ELR (cell line): Measurements from ENCODE around the gene SERPINB2.

Source experiments
- DNase-seq: peaks from one replicate; pipeline ENCODE4 v3.0.0-alpha.2; 2015; ENCODE audit warnings: low read depth

The SERPINB2 gene

DNA sequence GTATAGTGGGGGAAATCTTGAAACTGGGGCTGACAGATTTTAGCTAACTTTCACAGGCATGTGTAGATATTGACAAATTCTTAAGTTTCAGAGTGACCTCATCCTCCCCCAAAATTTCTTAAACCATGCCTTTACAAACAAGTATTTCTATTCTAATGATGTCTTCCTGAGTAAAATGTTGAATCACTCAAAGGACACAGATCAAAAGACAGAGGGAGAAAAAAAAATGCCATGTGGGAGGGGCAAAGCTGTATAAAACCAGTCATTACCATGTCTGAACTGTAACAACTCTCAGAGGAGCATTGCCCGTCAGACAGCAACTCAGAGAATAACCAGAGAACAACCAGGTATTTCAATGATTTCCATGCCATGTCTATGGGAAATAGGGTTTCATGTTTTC is at the start of gene SERPINB2:
SERPINB2 (plus strand) TSS at position 282 of the 400 bp plus-strand sequence. CDS start 3,740 bp downstream, outside the sequence.
- peak; percentile 85 for DNase-seq

GRCh38 chr18:63843008-63843407 is 44.5 kb upstream of the SERPINB2 start:
- DNase-seq, result no peak

GRCh38 chr18:63844254-63844653 is 43.3 kb upstream of the SERPINB2 start:
- DNase-seq, result peak; percentile 74

DNA sequence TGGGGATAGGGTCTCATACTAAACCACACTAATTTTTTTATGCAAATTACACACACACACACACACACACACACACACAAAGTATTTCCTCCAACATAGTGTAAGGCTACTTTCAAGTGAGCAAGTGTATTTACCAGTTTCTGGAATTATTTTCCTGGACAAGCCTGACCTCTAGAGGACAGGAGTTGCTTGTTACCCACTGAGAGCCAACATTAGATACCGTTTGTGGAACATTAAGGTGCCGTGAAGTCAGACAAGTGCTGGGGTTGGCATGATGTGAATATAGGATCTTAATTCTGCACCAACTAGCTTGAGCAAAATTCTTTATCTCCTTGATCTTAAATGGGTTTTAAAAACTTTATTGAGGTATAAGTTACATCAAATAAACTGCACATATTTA is 39.3 kb upstream of the SERPINB2 start:
- peak; percentile 82 for DNase-seq

DNA sequence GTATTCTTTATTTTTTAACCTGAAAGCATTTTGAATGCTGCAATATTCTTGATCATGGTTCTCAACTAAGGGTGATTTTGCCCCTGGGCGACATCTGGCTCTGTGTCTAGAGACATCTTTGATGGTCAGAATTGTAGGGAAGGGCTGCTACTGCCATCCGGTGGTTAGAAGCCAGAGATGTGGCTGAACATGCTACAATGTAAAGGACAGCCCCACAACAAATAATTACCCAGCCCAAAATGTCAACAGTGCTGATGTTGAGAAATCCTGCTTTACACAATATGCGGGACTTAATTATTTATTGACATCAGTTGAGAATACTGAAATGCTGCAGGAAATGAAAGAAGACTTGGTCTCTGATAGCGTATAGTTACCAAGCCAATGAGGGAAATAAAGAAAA is 37.5 kb upstream of the SERPINB2 start:
- peak; percentile 77 for DNase-seq

GRCh38 chr18:63850636-63851035 is 36.9 kb upstream of the SERPINB2 start:
- DNase-seq, result no peak

- DNase-seq, result no peak
Measured at GRCh38 chr18:63858456-63858855, 29.0 kb upstream of the SERPINB2 start.

DNA sequence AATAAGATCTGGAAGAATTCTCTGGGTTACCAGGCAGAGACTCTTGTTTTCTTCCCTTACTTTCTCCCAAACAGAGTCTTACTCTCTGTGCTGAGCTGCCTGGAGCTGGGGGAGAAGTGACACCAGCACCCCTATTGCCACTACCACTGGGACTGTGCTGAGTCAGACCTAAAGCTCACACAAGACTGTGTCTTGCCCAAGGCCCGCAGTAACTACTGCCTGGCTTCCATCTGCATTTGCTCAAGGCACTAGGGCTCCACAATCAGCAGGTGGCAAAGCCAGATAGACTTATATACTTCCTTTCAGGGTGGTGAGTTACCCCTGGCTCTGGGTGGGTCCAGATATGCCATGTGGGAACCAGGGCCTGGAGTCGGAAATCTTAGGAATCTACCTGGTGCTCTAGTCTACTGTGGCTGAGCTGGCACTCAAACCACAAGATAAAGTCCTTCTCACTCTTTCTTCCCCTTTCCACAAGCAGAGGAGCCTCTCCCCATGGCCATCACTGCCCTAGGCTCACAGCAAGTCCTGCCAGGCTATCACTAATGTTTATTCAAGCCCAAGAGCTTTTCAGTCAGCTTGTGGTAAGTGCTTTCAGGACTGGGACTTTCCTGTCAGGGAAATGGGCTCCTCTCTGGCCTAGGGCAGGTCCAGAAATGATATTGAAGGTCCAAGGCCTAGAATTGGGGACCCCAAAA is 27.6 kb upstream of the SERPINB2 start:
- no peak for DNase-seq

- DNase-seq, result no peak
Measured at GRCh38 chr18:63860531-63860930, 27.0 kb upstream of the SERPINB2 start.

- DNase-seq, result no peak
Measured at GRCh38 chr18:63867368-63868125, 20.0 kb upstream of the SERPINB2 start.

DNA sequence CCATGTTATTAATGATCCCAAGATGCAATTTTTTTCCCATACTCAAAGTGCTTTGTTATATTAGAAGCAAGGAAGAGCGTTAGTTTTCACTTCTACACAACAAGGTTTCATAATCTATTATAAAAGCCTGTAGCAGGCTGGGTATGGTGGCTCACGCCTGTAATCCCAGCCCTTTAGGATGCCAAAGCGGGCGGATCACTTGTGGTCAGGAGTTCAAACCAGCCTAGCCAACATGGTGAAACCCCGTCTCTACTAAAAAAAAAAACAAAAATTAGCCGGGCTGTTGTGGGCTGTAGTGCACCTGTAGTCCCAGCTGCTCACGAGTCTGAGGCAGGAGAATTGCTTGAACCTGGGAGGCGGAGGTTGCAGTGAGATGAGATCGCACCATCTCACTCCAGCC is 19.0 kb upstream of the SERPINB2 start:
- DNase-seq, result no peak

DNA sequence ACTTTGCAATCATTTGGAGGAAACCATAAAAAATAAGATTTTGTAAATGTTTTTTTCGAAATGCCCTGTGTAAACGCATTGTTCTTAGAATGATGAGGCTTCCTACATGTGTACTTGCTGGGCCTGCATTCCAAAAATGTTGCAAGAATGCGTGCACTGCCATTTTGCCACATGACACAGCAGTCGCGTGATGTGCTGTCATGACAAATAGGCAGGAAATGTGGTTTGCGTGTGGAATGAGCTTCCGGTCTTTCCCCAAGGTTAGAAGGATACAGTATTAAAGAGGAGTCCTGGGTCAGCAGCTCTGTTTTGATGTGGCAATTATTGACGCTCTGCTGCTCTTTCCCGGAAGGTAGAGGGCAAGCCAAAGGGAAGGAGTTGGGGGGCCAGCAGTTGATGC is 18.1 kb upstream of the SERPINB2 start:
- peak; percentile 98 for DNase-seq

- DNase-seq, result peak; percentile 92
Measured at GRCh38 chr18:63869851-63870250, 17.7 kb upstream of the SERPINB2 start.

DNA sequence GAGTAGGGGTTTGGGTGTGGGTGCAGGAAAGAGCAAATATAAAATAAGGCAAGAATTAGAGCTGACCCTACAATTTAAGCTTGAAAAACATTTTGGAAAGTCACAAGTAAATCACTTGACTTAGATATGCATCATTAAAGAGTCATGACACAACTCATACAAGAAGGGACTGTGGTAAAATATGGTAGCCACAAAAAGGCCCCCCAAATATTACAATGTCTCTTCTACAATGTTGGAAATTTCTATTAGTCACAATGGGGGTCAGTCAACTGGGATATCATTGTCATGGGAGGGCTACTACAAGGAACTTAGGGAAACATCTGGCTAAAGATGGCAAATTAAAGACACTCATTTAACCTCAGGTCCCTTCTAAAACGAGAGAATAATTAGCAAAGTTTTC is 15.7 kb upstream of the SERPINB2 start:
- no peak for DNase-seq

DNA sequence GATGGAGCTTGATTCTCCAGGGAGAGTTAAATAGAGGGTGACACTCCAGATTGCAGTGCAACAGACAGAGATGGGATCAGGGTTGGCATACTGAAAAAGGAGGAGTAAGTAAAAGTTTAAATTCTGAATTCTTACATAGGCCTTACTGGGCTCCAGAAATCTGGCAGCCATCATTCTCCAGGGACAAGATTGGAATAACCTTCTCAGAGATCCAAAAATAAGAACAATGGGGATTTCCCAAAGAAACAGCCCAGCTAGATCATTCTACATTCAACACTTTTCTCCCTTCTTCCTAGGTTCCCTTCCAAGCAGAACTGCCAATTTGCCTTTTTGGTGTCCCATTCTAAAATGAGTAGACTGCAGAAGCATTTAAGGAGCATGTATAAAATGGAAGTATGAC is 14.9 kb upstream of the SERPINB2 start:
- no peak for DNase-seq

GRCh38 chr18:63878343-63878742 is 9.2 kb upstream of the SERPINB2 start:
- no peak for DNase-seq

DNA sequence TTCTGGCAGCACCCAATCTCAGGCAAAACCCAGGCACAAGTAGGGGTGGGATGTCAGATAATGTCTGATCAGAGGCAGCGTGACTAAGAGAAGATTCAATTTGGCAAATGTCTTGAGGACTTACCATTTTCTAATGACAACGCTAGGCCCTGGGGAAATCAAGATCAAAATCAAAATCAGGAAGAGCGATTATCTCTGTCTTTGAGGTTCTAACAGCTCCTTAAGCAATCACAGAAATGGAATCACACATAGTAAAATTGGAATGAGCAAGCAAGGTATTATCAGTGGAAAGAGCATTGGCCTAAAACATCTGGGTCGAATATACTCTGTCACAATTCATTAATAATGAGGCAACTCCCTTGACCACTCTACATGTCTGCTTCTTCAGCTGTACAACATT is 8.6 kb upstream of the SERPINB2 start:
- no peak for DNase-seq

DNA sequence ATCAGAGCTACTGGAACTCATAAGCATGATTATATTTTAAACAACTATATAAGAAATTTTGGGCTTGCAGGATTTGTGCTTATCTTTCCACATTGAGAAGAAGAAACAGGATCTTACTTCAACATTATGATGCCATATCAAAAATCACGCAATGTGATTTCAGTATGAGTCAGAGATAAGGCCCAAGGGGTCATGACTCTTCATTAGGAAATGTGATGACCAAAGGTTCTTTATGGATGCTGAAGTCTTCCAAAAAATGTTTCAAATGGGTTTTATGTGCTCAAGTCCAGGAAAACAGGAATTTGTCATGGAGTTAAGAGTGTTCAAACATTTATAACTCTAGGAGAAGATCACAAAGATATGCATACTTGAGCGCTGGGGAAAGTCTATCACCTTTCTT is 7.8 kb upstream of the SERPINB2 start:
- peak; percentile 70 for DNase-seq

DNA sequence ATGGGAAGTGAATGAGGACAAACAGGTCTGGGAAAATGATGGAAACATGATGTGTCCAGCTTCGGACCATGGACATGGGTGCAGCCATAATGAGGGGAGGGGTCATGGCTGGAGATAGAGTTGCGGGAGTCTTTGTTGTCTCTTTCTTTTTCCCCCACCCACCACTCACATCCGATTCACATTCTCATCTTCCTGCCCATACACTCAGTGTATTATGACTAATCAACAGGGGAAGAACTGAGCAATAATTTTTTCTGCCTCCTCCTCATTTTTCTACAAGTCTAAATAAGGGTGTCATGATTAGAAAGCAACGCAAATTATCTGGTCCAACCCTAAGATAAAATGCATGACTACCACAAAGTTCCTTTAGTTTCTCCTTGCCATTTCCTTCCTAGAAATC is 5.7 kb upstream of the SERPINB2 start:
- DNase-seq, result peak; percentile 87

- DNase-seq, result peak; percentile 98
Measured at GRCh38 chr18:63882333-63883141, 5.0 kb upstream of the SERPINB2 start.

- DNase-seq, result peak; percentile 29
Measured at GRCh38 chr18:63883617-63884016, 3.9 kb upstream of the SERPINB2 start.

DNA sequence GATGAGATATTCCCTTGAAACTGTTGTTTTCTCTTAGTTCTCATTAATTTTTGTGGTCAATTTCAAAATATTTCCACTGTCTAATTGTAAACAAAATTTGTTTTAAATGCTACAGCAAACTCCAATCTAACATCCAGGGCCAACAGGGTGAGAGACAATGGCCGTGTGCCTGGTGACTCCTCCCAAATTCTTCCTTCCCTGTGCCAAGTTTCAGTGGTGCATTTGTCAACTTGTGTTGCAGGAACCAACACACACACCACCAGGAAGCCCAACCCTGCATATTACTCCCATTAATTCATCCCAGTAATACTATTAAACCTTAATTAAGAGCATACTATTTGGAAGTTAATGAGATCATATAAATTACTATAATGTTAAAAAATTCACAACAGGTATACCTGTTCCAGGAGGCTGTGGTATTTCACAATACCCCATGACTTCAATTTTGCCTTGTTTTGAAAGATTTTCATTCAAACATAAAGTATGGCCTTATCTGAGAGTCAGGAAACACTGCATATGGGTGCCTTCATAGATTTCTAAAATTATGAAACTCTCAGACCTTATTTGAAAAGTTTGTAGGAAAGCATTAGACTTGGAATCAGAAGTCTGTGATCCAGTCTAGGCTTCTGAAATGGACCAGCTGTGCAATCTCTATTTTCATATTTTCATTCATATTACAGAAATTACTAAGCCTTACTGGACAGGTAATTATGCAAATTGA is 1.1 kb downstream of the SERPINB2 start:
- DNase-seq, result peak; percentile 49
